H9 (cell line): ENCODE results near the gene BAZ1B. TPM values are rescaled to one million over a fixed set of nuclear protein-coding genes. Genes with fewer than 3 reads are reported as not detected.

ENCODE experiments used
- DNase-seq: peaks from one replicate; pipeline ENCODE4 v3.0.0-alpha.2; 2017
- H2AFZ ChIP-seq: one replicate; pipeline ENCODE4 v1.6.1; 2013; ENCODE audit warnings: mild to moderate bottlenecking, low read length, control low read depth, moderate library complexity
- H2AK5ac ChIP-seq: 2 replicates; pipeline ENCODE4 v1.6.1; 2013; ENCODE audit warnings: low read length, control low read depth, mixed read lengths; ENCODE audit not compliant: insufficient read length
- H2BK120ac ChIP-seq: one replicate; pipeline ENCODE4 v1.6.1; 2013; ENCODE audit warnings: low read depth, mild to moderate bottlenecking, low read length, control low read depth, inconsistent platforms; ENCODE audit not compliant: poor library complexity, severe bottlenecking
- H2BK12ac ChIP-seq: 2 replicates; pipeline ENCODE4 v1.6.1; 2013; ENCODE audit warnings: low read length, control low read depth, mixed read lengths, low read depth; ENCODE audit not compliant: insufficient read length
- H2BK15ac ChIP-seq: 2 replicates; pipeline ENCODE4 v1.6.1; 2013; ENCODE audit warnings: low read depth, low read length, control low read depth
- H2BK20ac ChIP-seq: one replicate; pipeline ENCODE4 v1.6.1; 2013; ENCODE audit warnings: low read depth, mild to moderate bottlenecking, low read length, control low read depth, inconsistent platforms; ENCODE audit not compliant: poor library complexity, severe bottlenecking
- H2BK5ac ChIP-seq: 2 replicates; pipeline ENCODE4 v1.6.1; 2013; ENCODE audit warnings: low read length, control low read depth, mixed read lengths; ENCODE audit not compliant: insufficient read length
- H3K14ac ChIP-seq: 2 replicates; pipeline ENCODE4 v1.6.1; 2013; ENCODE audit warnings: low read length, control low read depth; ENCODE audit not compliant: insufficient read depth
- H3K18ac ChIP-seq: 2 replicates; pipeline ENCODE4 v1.6.1; 2013; ENCODE audit warnings: low read depth, mild to moderate bottlenecking, mixed read lengths, low read length, control low read depth; ENCODE audit not compliant: insufficient read length
- H3K23ac ChIP-seq: 2 replicates; pipeline ENCODE4 v1.6.1; 2013; ENCODE audit warnings: low read length, control low read depth, mixed read lengths, low read depth; ENCODE audit not compliant: insufficient read length
- H3K23me2 ChIP-seq: 2 replicates; pipeline ENCODE4 v1.6.1; 2013; ENCODE audit warnings: low read depth, mild to moderate bottlenecking, mixed read lengths, low read length, control low read depth; ENCODE audit not compliant: insufficient read length, poor library complexity, severe bottlenecking
- H3K27ac ChIP-seq: 2 replicates; pipeline ENCODE4 v1.5.1; 2013; ENCODE audit warnings: low read length, control low read depth, mixed read lengths, low read depth; ENCODE audit not compliant: insufficient read length
- H3K27me3 ChIP-seq: 2 replicates; pipeline ENCODE4 v1.6.1; 2013; ENCODE audit warnings: low read length, control low read depth, inconsistent platforms; ENCODE audit not compliant: insufficient read depth
- H3K4ac ChIP-seq: 2 replicates; pipeline ENCODE4 v1.6.1; 2013; ENCODE audit warnings: low read depth, mild to moderate bottlenecking, control low read depth, inconsistent platforms, low read length, moderate library complexity
- H3K4me1 ChIP-seq: 2 replicates; pipeline ENCODE4 v1.6.1; 2013; ENCODE audit warnings: low read length, control low read depth, inconsistent platforms; ENCODE audit not compliant: insufficient read depth
- H3K4me2 ChIP-seq: 2 replicates; pipeline ENCODE4 v1.6.1; 2013; ENCODE audit warnings: low read length, control low read depth, mixed read lengths; ENCODE audit not compliant: insufficient read length, insufficient read depth
- H3K56ac ChIP-seq: 2 replicates; pipeline ENCODE4 v1.6.1; 2013; ENCODE audit warnings: low read depth, mild to moderate bottlenecking, mixed read lengths, low read length, control low read depth; ENCODE audit not compliant: insufficient read length
- H3K79me1 ChIP-seq: 2 replicates; pipeline ENCODE4 v1.6.1; 2013; ENCODE audit warnings: low read depth, mild to moderate bottlenecking, moderate library complexity, low read length, control low read depth, inconsistent platforms; ENCODE audit not compliant: insufficient read depth, poor library complexity, severe bottlenecking
- H3K79me2 ChIP-seq: 2 replicates; pipeline ENCODE4 v1.6.1; 2013; ENCODE audit warnings: low read length, control low read depth, inconsistent platforms; ENCODE audit not compliant: insufficient read depth
- H3K9ac ChIP-seq: 2 replicates; pipeline ENCODE4 v1.6.1; 2013; ENCODE audit warnings: low read length, control low read depth, mixed read lengths; ENCODE audit not compliant: insufficient read length; ENCODE audit errors: extremely low read depth
- H3K9me3 ChIP-seq: one replicate; pipeline ENCODE4 v1.6.1; 2013; ENCODE audit warnings: low read depth, low read length, inconsistent platforms; ENCODE audit not compliant: control insufficient read depth
- H3T11ph ChIP-seq: one replicate; pipeline ENCODE4 v1.6.1; 2013; ENCODE audit warnings: mild to moderate bottlenecking, low read length, control low read depth, inconsistent platforms
- H4K20me1 ChIP-seq: one replicate; pipeline ENCODE4 v1.6.1; 2013; ENCODE audit not compliant: control insufficient read depth, insufficient read length, insufficient read depth
- H4K5ac ChIP-seq: 2 replicates; pipeline ENCODE4 v1.6.1; 2013; ENCODE audit warnings: low read depth, mild to moderate bottlenecking, mixed read lengths, low read length, control low read depth; ENCODE audit not compliant: insufficient read length
- H4K8ac ChIP-seq: replicated peaks from 2 replicates; pipeline ENCODE4 v1.6.1; 2013; ENCODE audit warnings: low read length, control low read depth, mixed read lengths, low read depth; ENCODE audit not compliant: insufficient read length
- H4K91ac ChIP-seq: 2 replicates; pipeline ENCODE4 v1.6.1; 2013; ENCODE audit warnings: low read depth, mild to moderate bottlenecking, moderate library complexity, mixed read lengths, low read length, control low read depth; ENCODE audit not compliant: insufficient read length
- H3K27ac Mint-ChIP-seq, 3 experiments: 2 replicates in 2 of 3; 3 replicates in 1 of 3; pipeline ENCODE4 v1.8.0; 2020 to 2021; ENCODE audit warnings: mixed read lengths in 3 of 3, mild to moderate bottlenecking in 1 of 3, moderate library complexity in 1 of 3
- H3K27me3 Mint-ChIP-seq: 2 replicates; pipeline ENCODE4 v1.8.0; 2021; ENCODE audit warnings: low read depth, mild to moderate bottlenecking, moderate library complexity, mixed read lengths
- H3K36me3 Mint-ChIP-seq, 3 experiments: 2 replicates in 2 of 3; 3 replicates in 1 of 3; pipeline ENCODE4 v1.8.0; 2020 to 2021; ENCODE audit warnings: low read depth in 3 of 3, mixed read lengths in 3 of 3; ENCODE audit not compliant: insufficient read depth in 1 of 3
- H3K4me1 Mint-ChIP-seq, 2 experiments: 2 replicates each; pipeline ENCODE4 v1.8.0; 2020; ENCODE audit warnings: mixed read lengths in 2 of 2
- H3K4me3 Mint-ChIP-seq, 2 experiments: 2 replicates in 1 of 2; 3 replicates in 1 of 2; pipeline ENCODE4 v1.8.0; 2020 to 2021; ENCODE audit warnings: mild to moderate bottlenecking in 2 of 2, mixed read lengths in 2 of 2, moderate library complexity in 1 of 2
- H3K9me3 Mint-ChIP-seq, 2 experiments: 2 replicates in 1 of 2; 3 replicates in 1 of 2; pipeline ENCODE4 v1.8.0; 2020; ENCODE audit warnings: mild to moderate bottlenecking in 2 of 2, mixed read lengths in 2 of 2, moderate library complexity in 1 of 2
- CTCF ChIP-seq: fragments of 200-600 bp; sonication (generic); conservative IDR thresholded peaks from 3 replicates; pipeline ENCODE4 v1.8.0; 2021; ENCODE audit warnings: antibody characterized with exemption, mild to moderate bottlenecking
- WGBS: extraction: QIAGEN DNeasy Blood & Tissue Kit; methylation state at CpG from one replicate; pipeline ENCODE4 v1.1.7; 2013; ENCODE audit warnings: missing lambda C conversion rate, low lambda C conversion rate, mixed read lengths; ENCODE audit not compliant: insufficient read length; ENCODE audit errors: extremely low coverage; 5-methylcytosine and 5-hydroxymethylcytosine counted together
- total RNA-seq: library from RNA; stranded (reverse); gene quantifications from 2 replicates; pipeline ENCODE4 v1.2.1, GENCODE V29; 2021

BAZ1B gene
- total RNA-seq, 1 experiment from 2014 or later: 96.4 TPM

GRCh38 chr7:73504920-73505319 is 17.2 kb downstream of the BAZ1B start:
- H3T11ph ChIP-seq: no peak overlapping the region
- Mint-ChIP-seq H3K27me3 (no peaks in the 10 kb centered on the region), H3K27ac (0 out of 7 replicates have a peak overlapping the region, but pooled peaks of 1 of the 3 experiments have one; percentile 4), H3K4me1 (no peaks in the 10 kb centered on the region), H3K4me3 (no peak overlapping the region; a peak in 1 of 5 replicates), H3K9me3 (no peaks in the 10 kb centered on the region), H3K36me3 (peaks cover 47 to 92% (median 74%) of the 10 kb centered on the region in 3 experiments)
- no peak overlapping the region for H4K5ac ChIP-seq
- no peak overlapping the region for H3K4ac ChIP-seq
- no peak overlapping the region for H3K14ac ChIP-seq
- no peak overlapping the region for H4K91ac ChIP-seq
- H3K9me3 ChIP-seq: no peaks in the 10 kb centered on the region
- H2BK15ac ChIP-seq: no peak overlapping the region
- no peaks in the 10 kb centered on the region for H4K20me1 ChIP-seq
- H3K56ac ChIP-seq: no peak overlapping the region
- no peak overlapping the region for H3K27ac ChIP-seq
- H2BK120ac ChIP-seq: no peak overlapping the region
- H3K79me2 ChIP-seq: peaks cover 4% of the 10 kb centered on the region; the same call in 1 of the 2 replicates
- peaks cover 12% of the 10 kb centered on the region for H3K79me1 ChIP-seq
- no peak overlapping the region for H2AK5ac ChIP-seq
- no peak overlapping the region for H3K18ac ChIP-seq
- no peaks in the 10 kb centered on the region for H3K23me2 ChIP-seq
- H3K23ac ChIP-seq: no peak overlapping the region
- DNase-seq: no peak
- no peak overlapping the region for H2AFZ ChIP-seq
- no peak overlapping the region for H3K9ac ChIP-seq
- H2BK12ac ChIP-seq: no peak overlapping the region
- no peak for TF ChIP-seq CTCF
- no peaks in the 10 kb centered on the region for H3K4me1 ChIP-seq
- H3K27me3 ChIP-seq: no peaks in the 10 kb centered on the region
- H2BK20ac ChIP-seq: no peak overlapping the region
- no peak overlapping the region for H3K4me2 ChIP-seq
- no CpG with 5 or more reads among the region's 1 CpG for WGBS
- no peak overlapping the region for H4K8ac ChIP-seq
- no peak overlapping the region for H2BK5ac ChIP-seq
